GM03348 (cell line): ENCODE measurements around the gene DOCK7.
A peak's percentile ranks its signal among the peaks of the same experiment; 100 is the strongest.
"Not testable (repeated sequence)": the region's sequence is repeated elsewhere in the genome, so short reads cannot be mapped to it uniquely, and the experiment has no call there.

Source experiments
- DNase-seq: peaks from one replicate; pipeline ENCODE4 v3.0.0; 2012; ENCODE audit warnings: low spot score

Gene DOCK7

DNA sequence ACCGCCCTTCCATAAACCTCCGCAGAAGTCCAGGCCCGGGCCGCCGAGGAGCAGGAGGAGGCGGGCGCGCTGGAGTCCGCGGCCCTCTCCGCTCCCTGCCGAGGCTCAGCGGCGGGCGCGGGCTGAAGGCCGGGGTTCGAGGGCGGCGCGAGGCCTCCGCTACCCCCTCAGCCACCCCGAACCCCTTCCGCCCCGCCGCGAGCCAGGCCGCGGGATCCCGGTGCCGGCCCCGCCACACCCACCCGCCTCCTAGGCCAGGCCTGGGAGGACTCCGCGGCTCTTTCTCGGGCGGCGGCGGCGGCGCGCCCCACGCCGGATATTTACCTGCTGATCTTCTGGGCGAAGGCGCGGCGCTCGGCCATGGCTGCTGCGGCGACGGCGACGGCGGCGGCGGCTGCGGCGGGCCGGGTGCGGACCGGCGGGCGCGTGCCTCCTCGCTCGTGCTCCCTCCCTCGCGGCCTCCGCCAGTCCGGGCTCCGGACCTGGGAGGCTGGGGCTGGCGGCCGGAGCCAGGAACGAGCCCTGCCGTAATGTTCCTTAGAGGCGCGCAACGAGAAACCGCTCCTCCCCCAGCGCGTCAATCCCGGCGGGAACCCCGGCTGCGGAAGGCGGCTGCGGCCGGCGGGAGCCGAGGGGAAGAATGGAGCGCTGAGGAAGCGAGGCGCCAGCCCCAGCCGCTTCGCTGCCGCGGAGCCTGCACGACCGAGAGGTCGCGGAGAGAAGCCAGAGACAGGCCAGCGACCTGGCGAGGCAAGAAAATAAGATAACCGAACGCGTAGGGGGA, at the start of gene DOCK7:
Gene DOCK7, minus strand, starts transcription at position 484 of the 784 bp plus-strand sequence. Its CDS starts 122 bp downstream, at position 362.
- DNase-seq = peak; percentile 93

- peak; percentile 44 for DNase-seq
Measured at GRCh38 chr1:62735491-62736171, 47.4 kb upstream of the DOCK7 start.

DNA sequence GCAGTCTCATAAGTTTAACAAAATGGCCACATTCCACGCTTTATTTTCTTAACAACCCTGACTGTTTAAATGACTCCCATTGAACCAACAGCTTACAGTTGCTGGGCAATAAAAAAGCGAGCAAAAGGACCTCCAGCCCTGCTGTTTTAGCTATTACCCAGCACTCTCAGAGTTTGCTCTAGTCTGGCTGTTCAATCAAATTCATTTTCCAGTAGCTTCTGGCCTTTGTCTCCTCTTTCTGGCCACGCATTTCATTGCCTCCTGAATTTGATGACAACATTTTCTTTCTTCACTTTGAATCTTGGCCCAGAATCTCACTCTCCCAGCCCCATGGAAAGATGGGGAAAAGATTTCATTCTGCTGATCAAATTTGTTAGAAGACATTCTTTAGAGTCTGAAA, 44.1 kb upstream of the DOCK7 start:
- DNase-seq = no peak

DNA sequence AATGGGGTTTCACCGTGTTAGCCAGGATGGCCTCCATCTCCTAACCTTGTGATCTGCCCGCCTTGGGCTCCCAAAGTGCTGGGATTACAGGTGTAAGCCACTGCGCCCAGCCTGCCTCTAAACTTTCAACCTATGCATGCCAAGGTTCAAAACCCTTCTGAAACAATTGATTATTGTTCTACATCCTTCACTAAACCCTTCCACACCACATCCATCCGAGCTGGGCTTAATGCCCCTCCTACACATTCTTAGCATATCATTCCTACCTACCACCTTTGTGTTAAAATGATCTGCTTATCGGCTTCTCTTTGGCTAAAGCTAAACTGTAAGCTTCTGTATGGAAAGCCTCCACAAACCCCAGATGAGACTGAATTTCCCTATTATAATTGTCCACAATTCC, 40.8 kb upstream of the DOCK7 start:
- no peak for DNase-seq

DNA sequence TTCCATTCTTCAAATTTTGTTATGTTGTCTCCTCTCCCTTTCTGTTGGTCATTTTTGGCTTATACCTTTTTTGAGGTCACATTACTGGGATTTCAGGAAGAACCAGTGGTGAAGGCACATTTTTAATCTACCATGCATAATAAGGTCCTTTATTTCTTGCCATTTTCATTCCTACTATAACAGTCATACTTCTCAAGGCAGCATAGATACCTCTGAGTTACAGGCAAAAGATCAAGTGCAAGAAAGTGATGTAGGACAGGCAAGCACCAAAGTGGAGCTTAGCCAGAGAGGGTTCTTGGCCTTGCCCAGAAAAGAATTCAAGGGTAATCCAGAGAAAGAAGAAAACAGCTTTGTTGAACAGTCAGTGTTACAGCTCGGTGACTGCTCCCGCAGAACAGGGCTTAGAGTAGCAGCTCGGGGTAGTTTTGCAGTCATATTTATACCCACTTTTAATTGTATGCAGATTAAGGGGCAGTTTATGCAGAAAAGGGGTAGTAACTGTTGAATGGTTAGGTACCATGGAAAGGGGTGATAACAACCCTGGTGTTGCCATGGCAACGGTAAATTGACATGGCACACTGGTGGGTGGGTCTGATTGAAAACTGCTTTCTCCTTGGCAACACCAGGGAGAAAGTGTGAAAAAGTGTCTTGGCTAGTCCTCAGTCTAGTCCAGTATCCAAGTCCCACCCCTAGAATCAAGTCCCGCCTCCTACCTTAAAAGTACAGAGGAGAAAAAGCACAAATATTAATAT, 39.6 kb upstream of the DOCK7 start:
- DNase-seq = no peak

DNA sequence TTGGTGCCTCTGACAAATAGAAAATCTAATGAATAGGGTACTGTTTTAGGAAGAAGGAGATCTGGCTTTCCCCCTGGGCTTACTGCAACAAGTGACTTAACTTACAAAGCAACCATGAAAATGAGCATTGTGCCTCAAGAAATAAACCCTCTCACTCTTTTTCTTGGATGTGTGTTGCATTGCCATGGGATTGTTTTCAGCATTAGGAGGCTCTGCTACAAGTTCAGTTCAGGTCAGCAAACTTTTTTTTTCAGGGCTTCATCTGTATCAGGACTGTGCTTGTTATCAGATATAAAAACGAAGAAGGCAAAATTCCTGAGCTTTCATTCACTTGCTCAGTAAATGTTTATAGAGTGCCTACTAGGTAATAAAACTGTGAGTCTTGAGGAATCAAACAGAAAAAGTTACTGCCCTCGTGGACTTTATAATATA, 37.8 kb upstream of the DOCK7 start:
- DNase-seq = no peak

DNA sequence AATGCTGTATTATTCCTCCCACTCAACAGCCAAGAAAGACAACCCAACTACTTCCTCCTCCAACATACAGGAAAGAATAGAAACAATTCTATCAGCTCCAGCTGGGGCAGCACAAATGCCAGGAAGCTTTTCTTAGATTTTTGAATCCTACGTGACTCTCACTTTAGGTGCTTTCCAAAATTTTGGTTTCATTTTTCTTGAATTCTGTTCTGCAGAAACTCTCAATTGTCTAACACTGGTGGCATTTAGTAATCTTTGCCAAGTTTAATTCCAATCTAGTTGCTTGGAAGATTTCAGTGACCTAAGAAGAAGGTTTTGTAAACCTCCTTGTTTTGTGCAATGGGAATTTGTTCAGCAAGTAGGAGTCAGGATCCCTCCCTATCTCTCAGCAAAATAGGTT, 37.1 kb upstream of the DOCK7 start:
- peak; percentile 75 for DNase-seq

DNA sequence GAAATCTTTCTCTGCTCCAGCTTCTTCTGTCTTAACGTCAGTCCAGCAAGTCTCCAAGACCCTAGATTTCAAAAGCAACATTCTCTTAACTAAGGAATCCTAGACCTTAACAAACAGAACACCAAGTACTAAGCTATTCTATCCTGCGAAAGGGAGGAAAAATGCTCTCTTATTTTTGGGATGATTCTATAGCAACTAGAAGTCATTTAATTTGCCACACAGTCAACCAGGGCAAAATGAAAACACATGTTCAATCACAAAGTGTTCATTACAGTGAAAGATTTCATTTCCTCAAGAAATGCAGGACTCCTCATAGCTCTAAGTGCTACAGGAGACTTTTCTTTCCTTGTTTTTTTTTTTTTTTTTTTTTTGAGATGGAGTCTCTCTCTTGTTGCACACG, 36.2 kb upstream of the DOCK7 start:
- peak; percentile 29 for DNase-seq

DNA sequence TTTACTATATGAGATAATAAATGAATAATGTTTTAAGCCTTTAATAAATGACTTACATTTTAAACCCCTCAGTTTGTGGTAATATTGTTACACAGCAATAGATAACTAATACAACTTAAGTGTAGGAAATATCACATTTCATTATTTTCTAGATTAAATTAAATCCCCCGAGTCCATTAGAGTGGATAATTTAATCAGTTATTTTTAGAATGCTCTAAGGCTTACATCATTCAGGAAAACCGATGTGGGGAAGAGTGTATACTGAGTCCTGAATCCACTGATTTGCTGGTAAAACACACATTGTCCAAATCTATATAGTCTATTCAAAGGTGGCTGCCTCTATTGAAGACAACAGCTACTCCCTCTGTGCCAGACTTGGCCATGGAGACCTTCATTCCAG, 35.7 kb upstream of the DOCK7 start:
- no peak for DNase-seq

DNA sequence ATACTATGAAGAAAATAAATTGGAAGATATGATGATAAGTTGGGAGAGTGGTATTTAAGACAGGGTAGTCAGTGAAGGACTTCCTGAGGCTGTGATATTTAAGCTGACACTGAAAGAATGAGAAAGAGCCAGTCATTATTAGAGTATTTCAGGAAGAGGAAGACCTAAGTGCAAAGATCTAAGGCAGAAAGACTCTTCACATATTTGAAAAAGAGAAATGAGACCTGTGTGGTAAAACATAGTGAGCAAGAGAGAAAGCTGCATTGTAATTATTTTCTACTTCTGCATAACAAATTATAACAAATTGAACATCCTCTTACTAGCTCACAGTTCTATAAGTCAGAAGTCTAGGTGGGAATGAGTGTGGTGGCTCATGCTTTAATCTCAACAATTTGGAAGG, 34.6 kb upstream of the DOCK7 start:
- DNase-seq = no peak

DNA sequence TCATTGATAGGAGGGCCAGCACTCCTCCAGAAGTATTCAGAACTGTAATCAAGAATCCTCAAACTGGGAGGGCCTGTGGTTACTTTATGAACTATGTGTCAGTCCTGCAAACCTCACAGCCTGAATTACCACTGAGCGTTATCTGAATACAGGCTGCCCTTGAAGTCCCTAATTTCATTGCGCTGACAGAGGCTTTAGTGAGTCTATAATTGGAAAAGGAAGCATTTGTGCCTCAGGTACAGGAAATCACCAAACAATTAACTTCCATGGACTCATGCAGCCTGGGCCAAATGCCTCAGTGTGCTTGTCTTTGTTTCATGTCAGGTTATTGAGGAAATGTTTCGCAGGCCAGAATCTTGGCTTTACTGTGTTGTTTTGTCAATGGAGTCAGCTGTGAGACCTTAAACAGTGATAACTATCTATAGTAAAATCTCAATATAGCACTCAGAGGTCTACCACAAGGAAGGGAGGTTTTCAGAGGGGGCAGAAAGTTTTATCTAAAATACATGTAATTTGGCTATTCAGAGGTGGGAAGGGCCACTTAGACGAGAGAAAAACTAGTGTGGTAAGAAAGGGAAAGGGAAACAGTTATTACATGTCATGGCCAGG, 32.9 kb upstream of the DOCK7 start:
- DNase-seq = no peak

GRCh38 chr1:62718400-62718799, 30.2 kb upstream of the DOCK7 start:
- not testable (repeated sequence) for DNase-seq

DNA sequence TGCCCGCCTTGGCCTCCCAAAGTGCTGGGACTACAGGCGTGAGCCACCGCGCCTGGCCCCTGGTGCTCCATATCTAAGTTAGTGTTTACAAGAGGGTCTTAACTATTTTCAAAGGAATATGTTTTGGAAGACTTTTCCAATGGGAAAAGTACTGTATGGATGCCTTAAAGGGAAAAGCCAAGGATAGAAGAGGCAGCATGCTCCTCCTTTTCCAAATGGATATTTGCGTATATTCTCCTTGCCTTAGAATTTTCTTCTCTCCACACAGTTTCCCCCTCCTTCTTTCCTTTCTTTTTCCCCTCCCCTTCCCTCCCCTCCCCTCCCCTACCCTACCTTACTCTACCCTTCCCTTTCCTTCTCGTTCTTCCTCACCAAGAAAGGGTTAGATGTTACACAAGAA, 29.3 kb upstream of the DOCK7 start:
- no peak for DNase-seq

DNA sequence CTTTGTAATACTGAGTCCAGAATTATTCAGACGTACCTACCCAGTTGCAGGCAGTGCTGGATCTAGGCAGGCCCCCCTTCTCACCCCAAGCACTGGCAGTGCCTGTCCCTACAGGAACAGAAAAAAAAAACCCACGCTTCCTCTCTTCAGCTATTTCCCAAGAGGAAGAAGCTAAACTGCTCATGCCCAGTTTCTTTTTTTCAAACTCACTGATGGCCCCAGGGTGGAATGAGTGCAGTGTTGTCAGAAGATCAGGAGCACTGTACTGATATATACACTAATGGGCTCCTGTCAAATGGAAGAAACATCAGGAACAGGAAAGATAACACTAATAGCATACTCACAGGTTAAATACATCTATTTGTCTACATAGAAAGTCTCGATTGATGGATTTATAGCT, 28.2 kb upstream of the DOCK7 start:
- DNase-seq = no peak

DNA sequence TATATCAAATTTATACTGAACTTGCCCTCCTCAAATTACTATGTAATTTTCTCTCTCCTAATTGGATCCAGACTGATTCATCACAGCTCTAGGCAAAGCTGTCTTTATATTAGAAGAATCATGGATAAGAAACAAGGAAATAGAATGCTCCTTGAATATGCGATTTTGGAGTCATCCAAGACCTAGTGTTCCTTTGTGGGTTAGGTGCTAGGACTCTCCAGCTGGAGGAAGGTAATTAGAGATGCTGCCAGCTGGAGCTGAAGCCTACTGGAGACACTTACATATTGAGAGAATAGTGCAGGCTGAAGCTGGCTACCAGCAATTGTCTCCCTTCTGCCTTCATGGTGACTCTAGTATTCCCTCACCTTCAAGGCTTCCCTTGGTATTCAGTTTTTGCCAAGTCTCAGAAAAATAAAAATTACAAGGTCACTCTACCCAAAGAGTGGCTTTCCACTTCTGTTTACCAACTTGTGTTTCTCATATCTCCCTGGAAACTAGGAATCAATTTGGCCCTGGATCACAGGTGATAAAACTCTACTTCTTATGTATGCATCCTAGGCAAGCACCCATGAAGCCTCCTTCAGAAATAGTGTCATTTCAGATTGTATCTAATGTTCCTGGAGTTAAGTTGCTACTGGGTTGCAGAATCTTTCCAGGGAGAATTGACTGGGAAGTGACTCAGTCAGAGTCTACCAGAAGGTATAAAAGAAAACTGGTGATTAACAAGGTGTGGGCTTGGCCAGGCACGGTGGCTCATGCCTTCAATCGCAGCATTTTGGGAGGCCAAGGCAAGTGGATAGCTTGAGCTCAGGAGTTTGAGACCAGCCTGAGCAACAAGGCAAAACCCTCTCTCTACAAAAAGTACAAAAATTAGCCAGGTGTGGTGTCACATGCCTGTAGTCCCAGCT, 24.4 kb upstream of the DOCK7 start:
- DNase-seq = no peak

- DNase-seq = no peak
Measured at GRCh38 chr1:62707744-62708120, 19.5 kb upstream of the DOCK7 start.

GRCh38 chr1:62706985-62707743, 19.0 kb upstream of the DOCK7 start:
- no peak for DNase-seq

- not testable (repeated sequence) for DNase-seq
Measured at GRCh38 chr1:62698161-62698560, 10.0 kb upstream of the DOCK7 start.

- not testable (repeated sequence) for DNase-seq
Measured at GRCh38 chr1:62694479-62694878, 6.3 kb upstream of the DOCK7 start.

GRCh38 chr1:62693123-62693522, 4.9 kb upstream of the DOCK7 start:
- DNase-seq = no peak
